CD4-positive, alpha-beta T cell treated with Interleukin-15 for 1 hour (primary cell): ENCODE results near the gene SMURF1.

ENCODE experiments used
- DNase-seq: peaks from one replicate; pipeline ENCODE4 v3.0.0-alpha.2; 2020

The SMURF1 gene

GRCh38 chr7:99141334-99141733 lies 2.6 kb downstream of the SMURF1 start:
- no peak for DNase-seq

DNA sequence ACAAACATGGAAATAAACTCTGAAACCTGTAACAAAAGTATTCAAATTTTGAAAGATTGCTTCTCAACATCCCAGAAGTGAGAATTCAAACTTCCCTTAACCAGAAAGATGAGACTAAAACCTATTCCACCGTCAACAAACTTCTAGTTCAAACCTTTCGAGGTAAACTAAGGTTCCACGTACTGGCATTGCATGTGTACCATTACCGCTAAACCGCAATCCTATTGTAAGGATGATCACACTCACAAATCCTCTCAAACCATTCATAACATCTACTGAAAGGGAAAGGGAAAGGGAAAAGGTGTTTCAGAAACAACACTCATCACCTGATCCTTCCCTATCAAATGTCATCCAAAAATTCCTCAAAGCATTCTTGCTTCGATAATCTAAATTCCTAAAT lies 3.1 kb downstream of the SMURF1 start:
- no peak for DNase-seq

GRCh38 chr7:99139036-99139435 lies 4.9 kb downstream of the SMURF1 start:
- DNase-seq: no peak

DNA sequence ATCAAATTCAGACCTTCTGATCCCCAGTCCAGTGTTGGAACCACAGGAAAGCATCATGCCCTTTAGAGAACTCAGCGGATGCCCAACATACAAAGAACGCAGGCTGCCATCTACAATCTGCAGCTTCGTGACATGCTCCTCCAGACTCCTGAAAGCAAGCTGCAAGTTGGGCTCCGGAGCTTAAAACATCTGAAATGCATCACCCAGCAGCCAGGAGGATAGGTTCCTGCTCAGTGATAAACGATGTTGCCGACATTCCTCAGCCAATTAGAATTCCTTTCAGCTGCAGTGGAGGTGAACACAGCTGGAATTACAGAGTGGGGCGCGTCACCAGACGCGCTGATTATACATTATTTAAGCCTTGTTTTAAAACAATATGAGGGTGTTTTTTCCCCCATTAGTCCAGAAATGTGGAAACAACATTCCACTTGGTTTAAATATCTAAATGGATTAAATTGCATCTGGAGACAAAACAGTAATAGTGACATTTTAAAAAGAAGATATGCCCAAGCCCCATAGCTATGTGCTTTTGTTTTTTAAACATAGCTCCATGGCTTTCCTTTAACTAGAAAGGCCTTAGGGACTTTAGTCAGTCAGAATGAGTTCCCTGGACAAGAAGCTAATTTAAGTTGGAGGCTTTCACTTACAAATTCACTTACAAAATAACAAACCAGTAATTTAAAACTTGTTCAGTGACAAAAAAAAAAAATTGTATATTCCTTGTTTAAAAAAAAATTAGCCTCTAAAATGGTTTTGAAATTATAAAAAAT lies 6.3 kb downstream of the SMURF1 start:
- no peak for DNase-seq

DNA sequence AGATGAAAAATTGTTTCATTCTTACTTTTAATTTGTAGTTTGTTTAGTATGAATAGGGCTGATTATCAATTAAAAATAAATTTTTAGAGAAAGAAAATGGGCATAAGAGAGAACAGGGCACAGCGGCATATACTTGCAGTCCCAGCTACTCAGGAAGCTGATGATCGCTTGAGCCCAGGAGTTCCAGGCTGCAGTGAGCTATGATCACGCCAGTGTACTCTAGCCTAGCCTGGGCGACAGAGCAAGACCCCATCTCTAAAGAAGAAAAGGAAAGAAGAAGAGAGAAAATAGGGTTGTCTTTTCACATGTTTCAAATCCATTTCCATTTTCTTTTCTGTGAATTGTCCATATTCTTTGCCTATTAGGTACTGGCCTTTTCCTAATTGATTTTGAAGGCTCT lies 8.0 kb downstream of the SMURF1 start:
- DNase-seq: no peak

DNA sequence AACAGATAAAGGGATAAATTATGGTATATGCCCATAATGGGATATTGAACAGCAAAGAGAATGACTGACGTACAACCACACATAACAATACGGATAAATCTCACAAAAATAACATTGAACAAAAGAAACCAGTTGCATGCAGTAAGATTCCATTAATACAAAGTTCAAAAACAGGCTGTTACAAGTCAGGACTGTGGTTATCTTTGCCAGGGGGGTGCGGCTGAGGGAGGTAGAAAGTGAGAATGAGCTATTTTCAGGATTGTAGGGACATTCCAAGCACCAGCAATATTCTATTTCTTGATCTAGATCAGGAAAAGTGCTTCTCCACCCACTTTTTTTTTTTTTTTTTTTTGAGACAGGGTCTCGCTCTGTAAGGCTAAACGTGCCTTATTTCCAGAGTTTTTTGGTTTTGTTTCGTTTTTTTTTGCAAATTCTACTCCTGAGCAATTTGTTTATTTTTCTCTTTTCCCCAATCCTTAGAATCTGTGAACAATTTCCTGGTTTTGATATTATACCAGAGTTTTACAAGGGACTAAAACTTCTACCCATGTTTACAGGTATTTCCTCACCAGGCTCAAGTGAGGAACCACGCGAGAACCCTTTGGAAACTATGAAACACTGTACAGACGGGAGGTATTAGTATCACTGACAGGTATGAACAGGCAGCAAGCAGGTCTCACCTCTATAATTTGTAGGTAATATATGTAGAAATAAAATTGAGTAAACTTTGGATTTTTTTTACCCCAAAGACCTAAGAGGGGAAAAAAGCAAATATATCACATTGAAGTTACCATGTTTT lies 9.9 kb downstream of the SMURF1 start:
- DNase-seq: no peak

GRCh38 chr7:99132595-99133321 lies 11.2 kb downstream of the SMURF1 start:
- no peak for DNase-seq

DNA sequence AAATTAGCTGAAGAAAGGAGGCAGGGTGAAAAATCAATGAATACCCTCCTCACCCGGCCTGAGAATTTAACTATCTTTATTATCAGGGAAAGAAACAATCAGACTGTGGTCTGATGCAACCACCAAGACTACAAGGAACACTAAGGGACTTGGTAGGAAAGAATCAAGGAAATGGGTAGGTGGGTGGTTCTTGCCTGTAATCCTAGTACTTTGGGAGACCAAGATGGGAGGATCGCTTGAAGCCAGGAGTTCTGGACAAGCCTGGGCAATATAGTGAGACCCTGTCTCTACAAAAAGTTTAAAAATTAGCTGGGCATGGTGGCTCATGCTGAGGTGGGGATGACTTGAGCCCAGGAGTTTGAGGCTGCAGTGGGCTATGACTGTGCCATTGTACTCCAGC lies 12.6 kb downstream of the SMURF1 start:
- no peak for DNase-seq

- no peak for DNase-seq
Observed at GRCh38 chr7:99129536-99129935, 14.4 kb downstream of the SMURF1 start.

DNA sequence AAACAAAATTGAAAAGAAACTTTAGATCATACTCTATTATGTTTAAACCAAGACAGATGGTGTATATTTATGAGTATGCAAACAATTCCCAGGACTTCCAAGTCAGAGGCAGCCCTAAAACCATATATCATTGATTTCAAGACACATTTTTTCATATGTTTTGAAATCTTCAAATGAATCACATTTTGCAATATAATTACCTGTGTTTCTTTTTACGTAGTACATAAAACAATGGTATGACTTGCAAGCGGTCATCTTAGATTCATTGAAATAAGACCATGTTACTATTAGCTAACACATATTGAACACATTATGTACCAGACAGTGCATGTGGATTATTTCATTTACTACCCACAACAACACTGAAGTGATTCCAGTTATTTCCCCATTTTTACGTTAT lies 14.9 kb downstream of the SMURF1 start:
- DNase-seq: no peak

- DNase-seq: no peak
Observed at GRCh38 chr7:99128076-99128950, 15.6 kb downstream of the SMURF1 start.

GRCh38 chr7:99127636-99128035 lies 16.3 kb downstream of the SMURF1 start:
- no peak for DNase-seq

DNA sequence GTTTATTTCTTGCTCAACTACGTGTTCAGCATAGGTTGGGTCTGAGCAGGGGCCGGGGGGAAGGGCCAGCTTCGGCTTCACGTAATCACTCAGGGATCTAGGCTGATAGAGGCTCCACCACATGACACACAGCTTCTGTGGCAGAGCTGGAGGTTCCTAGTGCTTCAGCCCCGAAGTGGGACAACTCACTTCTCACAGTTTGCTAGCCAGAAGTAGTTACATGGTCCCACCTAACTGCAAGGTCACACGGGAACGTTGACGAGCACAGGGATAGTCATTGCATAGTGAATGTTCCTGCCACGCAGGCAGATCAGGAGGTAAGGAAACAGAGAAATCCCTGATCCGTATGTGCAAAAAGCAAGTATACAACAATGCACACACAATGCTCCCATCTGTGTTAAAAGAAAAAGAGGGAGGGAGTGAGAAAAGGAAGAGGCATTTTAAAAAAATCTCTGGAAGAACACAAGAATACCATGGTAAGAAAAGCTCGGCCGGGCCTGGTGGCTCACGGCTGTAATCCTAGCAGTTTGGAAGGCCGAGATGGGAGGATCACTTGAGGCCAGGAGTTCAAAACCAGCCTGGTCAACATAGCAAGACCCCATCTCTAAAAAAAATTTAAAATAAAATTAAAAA lies 16.9 kb downstream of the SMURF1 start:
- DNase-seq: no peak

DNA sequence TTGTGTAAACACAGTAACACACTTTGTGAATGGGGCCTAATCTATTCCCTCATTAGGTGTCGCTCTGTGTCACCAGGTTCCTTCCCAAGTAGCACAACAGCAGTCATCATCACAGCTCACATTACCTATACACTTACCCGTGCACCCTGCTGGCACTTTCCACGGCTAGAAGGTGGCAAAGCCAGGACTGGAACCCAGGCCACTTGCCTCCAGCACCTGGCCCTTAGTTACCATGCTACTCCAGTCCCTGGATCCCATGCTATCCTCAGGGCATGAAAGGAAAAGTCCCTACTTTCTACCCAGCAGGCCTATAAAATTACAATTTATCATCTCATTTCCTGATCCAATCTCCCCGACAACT lies 18.4 kb downstream of the SMURF1 start:
- DNase-seq: no peak

GRCh38 chr7:99124751-99125504 lies 19.0 kb downstream of the SMURF1 start:
- DNase-seq: no peak

- DNase-seq: no peak
Observed at GRCh38 chr7:99124236-99124635, 19.7 kb downstream of the SMURF1 start.

GRCh38 chr7:99123571-99124033 lies 20.3 kb downstream of the SMURF1 start:
- no peak for DNase-seq

DNA sequence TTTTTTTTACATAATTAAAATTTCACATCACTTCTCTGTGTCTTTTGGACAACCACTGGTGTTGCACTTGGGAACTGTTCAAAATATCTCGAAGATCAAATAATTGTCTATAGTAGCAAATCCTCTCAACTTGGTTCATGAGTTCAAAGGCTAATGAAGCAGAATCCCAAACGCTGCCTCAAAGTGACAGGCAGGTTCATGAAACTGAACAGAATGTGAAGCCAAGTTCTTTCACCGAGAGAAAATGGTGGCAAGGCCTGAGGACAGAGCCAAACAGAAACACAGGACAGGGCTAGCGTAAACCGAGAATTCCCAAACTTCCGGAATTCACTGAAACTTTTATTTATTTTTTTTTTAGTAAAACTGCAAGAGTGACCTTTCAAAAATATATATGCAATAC lies 21.1 kb downstream of the SMURF1 start:
- DNase-seq: no peak

DNA sequence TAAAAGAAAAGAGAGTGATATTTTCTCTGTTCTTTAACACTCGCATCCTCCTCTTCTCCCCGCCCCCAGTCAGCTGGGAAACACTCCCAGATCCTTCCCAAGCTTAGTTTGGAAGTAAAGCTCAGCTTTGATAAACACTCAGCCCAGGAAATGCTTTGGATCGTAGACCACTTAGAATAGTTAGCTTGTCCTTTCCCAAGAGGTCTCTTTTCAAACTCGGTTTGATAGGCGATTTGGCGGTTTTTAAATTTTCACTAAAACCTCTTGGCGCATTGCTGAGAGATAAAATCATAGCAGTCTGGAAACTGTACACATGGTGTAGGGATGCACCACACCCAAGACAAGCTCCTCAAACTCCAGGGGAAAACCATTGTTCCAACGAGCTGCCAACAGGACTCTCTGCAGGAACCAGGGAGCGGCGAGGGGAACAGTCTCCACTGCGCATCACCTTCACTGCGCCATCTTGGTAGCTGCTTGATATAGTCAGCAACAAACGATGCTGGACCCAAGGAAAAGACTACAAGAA lies 22.3 kb downstream of the SMURF1 start:
- no peak for DNase-seq

- DNase-seq: no peak
Observed at GRCh38 chr7:99120916-99121315, 23.0 kb downstream of the SMURF1 start.

DNA sequence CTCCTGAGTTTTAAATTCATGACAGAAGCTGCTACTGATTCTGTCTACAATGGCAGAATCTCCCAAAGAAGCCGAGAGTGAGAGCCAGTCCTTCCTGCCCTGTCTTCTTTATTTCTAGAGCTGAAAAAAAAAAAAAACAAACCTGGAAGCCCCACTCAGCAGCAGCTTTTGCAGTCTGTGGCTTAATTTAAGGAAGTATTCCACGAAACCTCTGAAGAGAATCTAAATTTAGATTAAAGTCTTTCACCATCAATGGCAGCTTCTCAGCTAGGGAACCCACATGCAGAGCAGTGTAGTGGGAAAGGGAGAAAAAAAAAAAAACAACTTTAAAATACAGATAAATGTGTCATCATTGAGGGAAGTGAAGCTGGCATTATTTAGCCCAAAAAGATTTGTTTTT lies 23.4 kb downstream of the SMURF1 start:
- DNase-seq: no peak
